ENCODE data around the gene RHOT1.

The RHOT1 gene

GRCh38 chr17:32266389-32267301 is 124.3 kb downstream of the RHOT1 start:
- Histone ChIP-seq H3K4me3 (ENCODE audit: low read depth, low read length) (peak overlapping the region; percentile 57), H3K9me3 (no peaks in the 10 kb centered on the region), H3K4me1 (no peaks in the 10 kb centered on the region), H3K36me3 (no peaks in the 10 kb centered on the region), H3K27me3 (no peaks in the 10 kb centered on the region)
- TF ChIP-seq CTCF (IDR thresholded peaks at IDR 0.05; ENCODE audit: low read depth, low read length), result no peak
- DNase-seq, result no peak

GRCh38 chr17:32267690-32268205 is 125.4 kb downstream of the RHOT1 start:
- Histone ChIP-seq H3K27me3 (no peaks in the 10 kb centered on the region), H3K4me1 (no peaks in the 10 kb centered on the region), H3K4me3 (ENCODE audit: low read depth, low read length) (no peak overlapping the region), H3K9me3 (no peaks in the 10 kb centered on the region), H3K36me3 (no peaks in the 10 kb centered on the region)
- no peak for TF ChIP-seq CTCF (IDR thresholded peaks at IDR 0.05; ENCODE audit: low read depth, low read length)
- DNase-seq, result no peak

DNA sequence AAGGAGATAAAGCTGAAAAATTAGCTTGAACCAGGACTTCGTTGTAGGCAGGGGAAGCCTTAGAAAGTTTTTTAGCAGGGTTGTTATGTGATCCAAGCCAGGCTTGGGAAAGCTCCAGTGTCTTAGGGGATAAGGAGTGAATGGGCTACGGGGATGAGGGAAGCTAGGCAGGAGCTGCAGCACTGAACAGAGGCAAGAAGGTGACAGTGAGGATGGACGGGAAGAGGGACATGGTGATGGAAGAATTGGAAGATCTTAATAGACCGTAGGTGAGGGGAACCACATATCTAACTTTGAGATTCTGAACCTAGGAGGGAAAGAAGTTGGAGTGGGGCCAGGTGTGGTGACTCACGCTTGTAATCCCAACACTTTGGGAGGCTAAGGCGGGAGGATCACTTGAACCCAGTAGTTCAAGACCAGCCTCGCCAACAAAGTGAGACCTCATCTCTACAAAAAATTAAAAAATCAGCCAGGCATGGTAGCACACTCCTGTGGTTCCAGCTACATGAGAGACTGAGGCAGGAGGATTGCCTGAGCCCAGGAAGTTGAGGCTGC is 126.5 kb downstream of the RHOT1 start:
- Histone ChIP-seq H3K36me3 (no peaks in the 10 kb centered on the region), H3K4me3 (ENCODE audit: low read depth, low read length) (no peak overlapping the region), H3K27me3 (no peaks in the 10 kb centered on the region), H3K9me3 (no peaks in the 10 kb centered on the region), H3K4me1 (peaks cover under 1% of the 10 kb centered on the region; the same call in 1 of the 2 replicates)
- no peak for TF ChIP-seq CTCF (IDR thresholded peaks at IDR 0.05; ENCODE audit: low read depth, low read length)
- no peak for DNase-seq

- no peak overlapping the region for H3K4me3 ChIP-seq (ENCODE audit: low read depth, low read length)
- no peak for TF ChIP-seq CTCF (IDR thresholded peaks at IDR 0.05; ENCODE audit: low read depth, low read length)
- H3K27me3 ChIP-seq, result no peaks in the 10 kb centered on the region
- no peak for DNase-seq
- H3K4me1 ChIP-seq, result peaks cover 4% of the 10 kb centered on the region
- no peaks in the 10 kb centered on the region for H3K36me3 ChIP-seq
- H3K9me3 ChIP-seq, result no peaks in the 10 kb centered on the region
These were observed 127.1 kb downstream of the RHOT1 start for GRCh38 chr17:32269377-32269776.

- H3K4me1 ChIP-seq, result peaks cover 11% of the 10 kb centered on the region
These were observed 129.5 kb downstream of the RHOT1 start for GRCh38 chr17:32271844-32272243.

More at GRCh38 chr17:32271844-32272243, 129.5 kb downstream of the RHOT1 start:
- no peak for TF ChIP-seq CTCF (IDR thresholded peaks at IDR 0.05; ENCODE audit: low read depth, low read length)
- no peaks in the 10 kb centered on the region for H3K27me3 ChIP-seq
- H3K36me3 ChIP-seq, result no peaks in the 10 kb centered on the region
- DNase-seq, result no peak
- H3K4me3 ChIP-seq (ENCODE audit: low read depth, low read length), result no peak overlapping the region
- H3K9me3 ChIP-seq, result no peaks in the 10 kb centered on the region
